ENCODE data around the gene RGS2. TPM values are rescaled to one million over a fixed set of nuclear protein-coding genes. Genes with fewer than 3 reads are reported as not detected.

The RGS2 gene
- total RNA-seq, 1 experiment from 2014 or later, result 4.5 TPM

DNA sequence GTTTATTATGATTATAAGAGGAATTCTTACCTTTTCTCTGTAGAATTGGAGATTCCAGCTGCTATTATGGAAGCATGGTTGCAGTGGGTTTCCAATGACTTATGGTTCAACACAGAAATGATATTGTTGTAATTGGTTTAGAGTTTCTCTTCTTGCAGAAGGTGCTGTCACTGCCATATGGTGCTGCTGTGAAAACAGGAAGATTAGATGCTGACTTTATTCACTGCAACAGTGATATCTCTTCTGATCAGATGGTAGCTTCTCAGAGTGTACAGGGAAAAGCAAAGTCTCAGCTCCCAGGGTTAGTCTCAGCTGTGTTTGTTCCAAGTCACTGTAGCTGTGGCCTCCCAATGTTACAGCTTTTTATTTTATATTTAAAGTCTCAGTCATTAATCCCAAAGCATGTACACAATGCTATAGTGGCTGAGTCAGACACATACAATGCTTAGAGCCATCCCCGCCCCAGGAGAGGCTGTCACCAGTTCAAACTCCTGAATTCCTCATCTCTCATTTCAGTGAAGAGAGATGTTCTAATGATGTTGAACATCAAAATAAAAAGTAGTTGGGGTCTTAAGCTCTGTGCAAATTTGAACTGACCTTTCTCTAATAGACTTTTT is 42.7 kb upstream of the RGS2 start:
- Histone ChIP-seq H3K4me3 (ENCODE audit: low read depth in 2 of 2, low read length in 2 of 2) (no peak overlapping the region), H3K27ac (ENCODE audit: low read length) (no peak overlapping the region), H3K9me3 (ENCODE audit: control insufficient read depth, insufficient read depth, low read depth, low read length) (no peaks in the 10 kb centered on the region), H3K36me3 (ENCODE audit: control insufficient read depth, insufficient read depth, low read length) (no peaks in the 10 kb centered on the region), H3K4me1 (ENCODE audit: control insufficient read depth, insufficient read depth, low read length) (no peaks in the 10 kb centered on the region), H3K27me3 (ENCODE audit: control insufficient read depth, insufficient read depth, low read length) (no peaks in the 10 kb centered on the region)
- no peak for ATAC-seq
- no TSS peak for BruUV-seq (replicated peaks)
- in situ Hi-C loops (cut with HindIII; ENCODE audit: low pct_unique_long_range_greater_than_20kb, low sequenced_read_pairs), result no loop called here
- intact Hi-C loops (cut with micrococcal nuclease; ENCODE audit: unreplicated experiment), result no loop called here
- POLR2A ChIA-PET, result no interaction called here
- TF ChIP-seq, protein P1, sequence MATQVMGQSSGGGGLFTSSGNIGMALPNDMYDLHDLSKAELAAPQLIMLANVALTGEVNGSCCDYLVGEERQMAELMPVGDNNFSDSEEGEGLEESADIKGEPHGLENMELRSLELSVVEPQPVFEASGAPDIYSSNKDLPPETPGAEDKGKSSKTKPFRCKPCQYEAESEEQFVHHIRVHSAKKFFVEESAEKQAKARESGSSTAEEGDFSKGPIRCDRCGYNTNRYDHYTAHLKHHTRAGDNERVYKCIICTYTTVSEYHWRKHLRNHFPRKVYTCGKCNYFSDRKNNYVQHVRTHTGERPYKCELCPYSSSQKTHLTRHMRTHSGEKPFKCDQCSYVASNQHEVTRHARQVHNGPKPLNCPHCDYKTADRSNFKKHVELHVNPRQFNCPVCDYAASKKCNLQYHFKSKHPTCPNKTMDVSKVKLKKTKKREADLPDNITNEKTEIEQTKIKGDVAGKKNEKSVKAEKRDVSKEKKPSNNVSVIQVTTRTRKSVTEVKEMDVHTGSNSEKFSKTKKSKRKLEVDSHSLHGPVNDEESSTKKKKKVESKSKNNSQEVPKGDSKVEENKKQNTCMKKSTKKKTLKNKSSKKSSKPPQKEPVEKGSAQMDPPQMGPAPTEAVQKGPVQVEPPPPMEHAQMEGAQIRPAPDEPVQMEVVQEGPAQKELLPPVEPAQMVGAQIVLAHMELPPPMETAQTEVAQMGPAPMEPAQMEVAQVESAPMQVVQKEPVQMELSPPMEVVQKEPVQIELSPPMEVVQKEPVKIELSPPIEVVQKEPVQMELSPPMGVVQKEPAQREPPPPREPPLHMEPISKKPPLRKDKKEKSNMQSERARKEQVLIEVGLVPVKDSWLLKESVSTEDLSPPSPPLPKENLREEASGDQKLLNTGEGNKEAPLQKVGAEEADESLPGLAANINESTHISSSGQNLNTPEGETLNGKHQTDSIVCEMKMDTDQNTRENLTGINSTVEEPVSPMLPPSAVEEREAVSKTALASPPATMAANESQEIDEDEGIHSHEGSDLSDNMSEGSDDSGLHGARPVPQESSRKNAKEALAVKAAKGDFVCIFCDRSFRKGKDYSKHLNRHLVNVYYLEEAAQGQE (IDR thresholded peaks at IDR 0.05; ENCODE audit: insufficient read depth in 1 of 2, low read depth in 2 of 2, low read length in 1 of 2), result no peak
- no peak for TF ChIP-seq CTCF (IDR thresholded peaks at IDR 0.05)
- TF ChIP-seq POLR2AphosphoS5 (IDR thresholded peaks at IDR 0.05; ENCODE audit: low read depth, low read length), result no peak
- no peak for TF ChIP-seq SIN3A (IDR thresholded peaks at IDR 0.05; ENCODE audit: borderline replicate concordance, insufficient read depth, low read depth, low read length)
- no peak for TF ChIP-seq TCF7L2 (IDR thresholded peaks at IDR 0.05; ENCODE audit: low read depth, low read length)
- no peak for DNase-seq (ENCODE audit: low read depth, low spot score)
- CTCF ChIA-PET, result no interaction called here

- DNase-seq (ENCODE audit: low read depth, low spot score), result no peak
- Histone ChIP-seq H3K4me3 (ENCODE audit: low read depth in 2 of 2, low read length in 2 of 2) (no peak overlapping the region), H3K27ac (ENCODE audit: low read length) (no peak overlapping the region), H3K36me3 (ENCODE audit: control insufficient read depth, insufficient read depth, low read length) (no peaks in the 10 kb centered on the region), H3K9me3 (ENCODE audit: control insufficient read depth, insufficient read depth, low read depth, low read length) (no peaks in the 10 kb centered on the region), H3K27me3 (ENCODE audit: control insufficient read depth, insufficient read depth, low read length) (no peaks in the 10 kb centered on the region), H3K4me1 (ENCODE audit: control insufficient read depth, insufficient read depth, low read length) (no peaks in the 10 kb centered on the region)
- no TSS peak for BruUV-seq (replicated peaks)
- ChIA-PET CTCF (no interaction called here), POLR2A (no interaction called here)
- intact Hi-C loops (cut with micrococcal nuclease; ENCODE audit: unreplicated experiment), result no loop called here
- ATAC-seq, result no peak
- in situ Hi-C loops (cut with HindIII; ENCODE audit: low pct_unique_long_range_greater_than_20kb, low sequenced_read_pairs), result no loop called here
- TF ChIP-seq POLR2AphosphoS5 (IDR thresholded peaks at IDR 0.05; ENCODE audit: low read depth, low read length), result no peak
- TF ChIP-seq, protein P1 (IDR thresholded peaks at IDR 0.05; ENCODE audit: insufficient read depth in 1 of 2, low read depth in 2 of 2, low read length in 1 of 2), result no peak
- no peak for TF ChIP-seq TCF7L2 (IDR thresholded peaks at IDR 0.05; ENCODE audit: low read depth, low read length)
- no peak for TF ChIP-seq SIN3A (IDR thresholded peaks at IDR 0.05; ENCODE audit: borderline replicate concordance, insufficient read depth, low read depth, low read length)
- no peak for TF ChIP-seq CTCF (IDR thresholded peaks at IDR 0.05)
Measured at GRCh38 chr1:192766876-192767275, 42.0 kb upstream of the RGS2 start.
